Measurements from ENCODE around the gene SNAP29.

DNA sequence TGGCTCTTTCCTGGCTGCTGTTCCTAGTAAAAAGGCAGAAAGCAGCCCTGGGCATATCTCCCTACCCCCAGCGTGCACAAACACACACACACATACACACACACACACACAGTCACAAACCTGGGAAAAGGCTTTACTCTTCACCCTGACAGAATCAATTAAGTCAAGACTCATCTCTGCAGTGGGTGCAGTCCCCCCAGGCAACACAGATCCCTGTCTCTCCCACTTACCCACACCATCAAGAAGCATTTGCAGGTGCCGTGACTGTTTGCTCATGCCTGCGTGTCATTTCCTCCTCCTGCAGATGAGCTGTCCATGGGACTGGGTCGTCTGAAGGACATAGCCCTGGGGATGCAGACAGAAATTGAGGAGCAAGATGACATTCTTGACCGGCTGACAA is 28.6 kb downstream of the SNAP29 start:
- no peak for TF ChIP-seq CTCF (IDR thresholded peaks at IDR 0.05)
- no peak for TF ChIP-seq POLR2A (IDR thresholded peaks at IDR 0.05)
